ENCODE measurements around the gene ATP9A.

The ATP9A gene

DNA sequence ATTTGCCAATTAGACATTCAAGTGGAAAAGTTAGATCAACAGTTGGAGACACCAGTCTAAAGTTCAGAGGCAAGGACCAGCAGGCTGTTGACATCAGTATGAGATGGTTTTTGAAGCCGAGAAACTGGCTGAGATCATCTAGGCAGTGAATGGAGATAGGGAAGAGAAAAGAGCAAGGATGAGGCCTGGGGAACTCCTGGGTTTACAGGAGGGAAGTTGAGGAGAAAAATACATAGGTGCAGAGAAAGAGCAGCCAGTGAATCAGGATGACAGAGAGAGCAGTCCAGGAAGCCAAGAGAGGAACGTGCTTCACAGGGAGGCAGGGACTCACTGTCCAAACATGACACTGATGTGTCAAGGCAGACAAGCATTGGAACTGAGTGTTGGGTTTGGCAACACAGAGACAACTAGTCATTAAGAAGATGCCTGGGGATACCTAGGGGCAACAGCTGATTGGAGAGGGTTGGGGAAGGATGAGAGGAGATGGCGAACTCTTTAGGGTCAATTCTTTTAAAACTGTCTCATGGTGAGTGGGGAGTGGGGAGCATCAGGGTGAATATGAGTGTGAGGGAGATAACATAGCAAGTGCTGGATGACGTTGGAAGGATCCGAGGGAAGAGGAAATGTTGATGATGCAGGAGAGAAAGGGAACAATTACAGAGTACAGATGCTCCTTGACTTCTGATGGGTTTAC lies 47.3 kb upstream of the ATP9A start:
- Histone ChIP-seq H3K4me1 (ENCODE audit: control insufficient read depth, insufficient read depth, low read length) (no peaks in the 10 kb centered on the region), H3K4me3 (ENCODE audit: low read depth, low read length) (no peak overlapping the region), H3K27ac (ENCODE audit: extremely low read depth, low read depth, low read length) (no peak overlapping the region), H3K9me3 (ENCODE audit: control insufficient read depth, insufficient read depth, low read depth, low read length) (no peaks in the 10 kb centered on the region), H3K36me3 (ENCODE audit: control insufficient read depth in 2 of 2, insufficient read depth in 1 of 2, low read length in 2 of 2) (no peaks in the 10 kb centered on the region)
- TF ChIP-seq ZNF202 (tag by site-specific recombination; IDR thresholded peaks at IDR 0.05; ENCODE audit: borderline replicate concordance), result no peak
- TF ChIP-seq, protein P1, sequence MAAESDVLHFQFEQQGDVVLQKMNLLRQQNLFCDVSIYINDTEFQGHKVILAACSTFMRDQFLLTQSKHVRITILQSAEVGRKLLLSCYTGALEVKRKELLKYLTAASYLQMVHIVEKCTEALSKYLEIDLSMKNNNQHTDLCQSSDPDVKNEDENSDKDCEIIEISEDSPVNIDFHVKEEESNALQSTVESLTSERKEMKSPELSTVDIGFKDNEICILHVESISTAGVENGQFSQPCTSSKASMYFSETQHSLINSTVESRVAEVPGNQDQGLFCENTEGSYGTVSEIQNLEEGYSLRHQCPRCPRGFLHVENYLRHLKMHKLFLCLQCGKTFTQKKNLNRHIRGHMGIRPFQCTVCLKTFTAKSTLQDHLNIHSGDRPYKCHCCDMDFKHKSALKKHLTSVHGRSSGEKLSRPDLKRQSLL (tag by site-specific recombination; IDR thresholded peaks at IDR 0.05), result no peak
- TF ChIP-seq ZBTB17 (tag by site-specific recombination; IDR thresholded peaks at IDR 0.05), result 0 out of 2 replicates have a peak, but pooled peaks have one; percentile 26
- no peak for TF ChIP-seq MZF1 (tag by site-specific recombination; IDR thresholded peaks at IDR 0.05; ENCODE audit: borderline replicate concordance)
- no peak for TF ChIP-seq ZNF544 (tag by site-specific recombination; IDR thresholded peaks at IDR 0.05)
- TF ChIP-seq ZNF174 (tag by site-specific recombination; IDR thresholded peaks at IDR 0.05), result no peak
- no peak for TF ChIP-seq HOXA7 (CRISPR knock-in tag; IDR thresholded peaks at IDR 0.05; ENCODE audit: borderline replicate concordance)
- no peak for TF ChIP-seq ZNF701 (tag by site-specific recombination; IDR thresholded peaks at IDR 0.05)
- no peak for TF ChIP-seq ZNF558 (tag by site-specific recombination; IDR thresholded peaks at IDR 0.05)
- peak; percentile 77 for TF ChIP-seq SCRT2 (tag by site-specific recombination; IDR thresholded peaks at IDR 0.05)
- no peak for TF ChIP-seq ZNF341 (tag by site-specific recombination; IDR thresholded peaks at IDR 0.05; ENCODE audit: low read depth)
- TF ChIP-seq, protein P2, sequence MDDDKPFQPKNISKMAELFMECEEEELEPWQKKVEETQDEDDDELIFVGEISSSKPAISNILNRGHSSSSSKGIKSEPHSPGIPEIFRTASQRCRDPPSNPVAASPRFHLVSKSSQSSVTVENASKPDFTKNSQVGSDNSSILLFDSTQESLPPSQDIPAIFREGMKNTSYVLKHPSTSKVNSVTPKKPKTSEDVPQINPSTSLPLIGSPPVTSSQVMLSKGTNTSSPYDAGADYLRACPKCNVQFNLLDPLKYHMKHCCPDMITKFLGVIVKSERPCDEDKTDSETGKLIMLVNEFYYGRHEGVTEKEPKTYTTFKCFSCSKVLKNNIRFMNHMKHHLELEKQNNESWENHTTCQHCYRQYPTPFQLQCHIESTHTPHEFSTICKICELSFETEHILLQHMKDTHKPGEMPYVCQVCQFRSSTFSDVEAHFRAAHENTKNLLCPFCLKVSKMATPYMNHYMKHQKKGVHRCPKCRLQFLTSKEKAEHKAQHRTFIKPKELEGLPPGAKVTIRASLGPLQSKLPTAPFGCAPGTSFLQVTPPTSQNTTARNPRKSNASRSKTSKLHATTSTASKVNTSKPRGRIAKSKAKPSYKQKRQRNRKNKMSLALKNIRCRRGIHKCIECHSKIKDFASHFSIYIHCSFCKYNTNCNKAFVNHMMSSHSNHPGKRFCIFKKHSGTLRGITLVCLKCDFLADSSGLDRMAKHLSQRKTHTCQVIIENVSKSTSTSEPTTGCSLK (tag by site-specific recombination; IDR thresholded peaks at IDR 0.05), result no peak
- ChIA-PET POLR2A (no interaction called here), CTCF (no interaction called here)

DNA sequence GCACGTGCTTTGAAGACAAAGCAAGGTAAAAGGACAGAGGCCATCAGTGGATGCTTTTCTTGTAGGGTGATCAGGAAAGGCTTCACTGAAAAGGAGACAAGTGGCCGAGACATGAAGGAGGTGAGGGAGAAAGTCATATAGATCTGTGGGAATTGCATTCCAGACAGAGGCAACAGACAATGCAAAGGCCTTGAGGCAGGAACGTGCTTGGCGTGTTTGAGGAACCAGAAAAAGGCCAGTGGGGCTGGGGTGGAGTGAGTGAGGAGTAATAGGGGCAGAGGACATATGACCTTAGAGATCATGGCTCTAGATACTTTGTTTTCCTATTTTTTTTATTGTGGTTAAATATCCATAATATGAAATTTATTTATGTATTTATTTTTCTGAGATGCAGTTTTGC lies 44.7 kb upstream of the ATP9A start:
- Histone ChIP-seq H3K36me3 (ENCODE audit: control insufficient read depth in 2 of 2, insufficient read depth in 1 of 2, low read length in 2 of 2) (no peaks in the 10 kb centered on the region), H3K4me3 (ENCODE audit: low read depth, low read length) (no peak overlapping the region), H3K9me3 (ENCODE audit: control insufficient read depth, insufficient read depth, low read depth, low read length) (no peaks in the 10 kb centered on the region), H3K27ac (ENCODE audit: extremely low read depth, low read depth, low read length) (no peak overlapping the region), H3K4me1 (ENCODE audit: control insufficient read depth, insufficient read depth, low read length) (no peaks in the 10 kb centered on the region)
- TF ChIP-seq TCF7L2 (IDR thresholded peaks at IDR 0.05; ENCODE audit: borderline replicate concordance, low read depth, low read length), result no peak
- TF ChIP-seq ZNF175 (tag by site-specific recombination; IDR thresholded peaks at IDR 0.05), result no peak
- no peak for TF ChIP-seq ZBTB48 (tag by site-specific recombination; IDR thresholded peaks at IDR 0.05)
- TF ChIP-seq, protein P3, sequence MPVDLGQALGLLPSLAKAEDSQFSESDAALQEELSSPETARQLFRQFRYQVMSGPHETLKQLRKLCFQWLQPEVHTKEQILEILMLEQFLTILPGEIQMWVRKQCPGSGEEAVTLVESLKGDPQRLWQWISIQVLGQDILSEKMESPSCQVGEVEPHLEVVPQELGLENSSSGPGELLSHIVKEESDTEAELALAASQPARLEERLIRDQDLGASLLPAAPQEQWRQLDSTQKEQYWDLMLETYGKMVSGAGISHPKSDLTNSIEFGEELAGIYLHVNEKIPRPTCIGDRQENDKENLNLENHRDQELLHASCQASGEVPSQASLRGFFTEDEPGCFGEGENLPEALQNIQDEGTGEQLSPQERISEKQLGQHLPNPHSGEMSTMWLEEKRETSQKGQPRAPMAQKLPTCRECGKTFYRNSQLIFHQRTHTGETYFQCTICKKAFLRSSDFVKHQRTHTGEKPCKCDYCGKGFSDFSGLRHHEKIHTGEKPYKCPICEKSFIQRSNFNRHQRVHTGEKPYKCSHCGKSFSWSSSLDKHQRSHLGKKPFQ (tag by site-specific recombination; IDR thresholded peaks at IDR 0.05), result no peak
- TF ChIP-seq ZNF837 (tag by site-specific recombination; IDR thresholded peaks at IDR 0.05), result no peak
- no peak for TF ChIP-seq GLIS1 (tag by site-specific recombination; IDR thresholded peaks at IDR 0.05)
- no peak for TF ChIP-seq ZSCAN23 (tag by site-specific recombination; IDR thresholded peaks at IDR 0.05)
- no peak for TF ChIP-seq ZSCAN30 (tag by site-specific recombination; IDR thresholded peaks at IDR 0.05)
- TF ChIP-seq ZNF155 (tag by site-specific recombination; IDR thresholded peaks at IDR 0.05), result no peak
- no peak for TF ChIP-seq YY2 (tag by site-specific recombination; IDR thresholded peaks at IDR 0.05)
- TF ChIP-seq ZBTB8A (tag by site-specific recombination; IDR thresholded peaks at IDR 0.05), result no peak
- TF ChIP-seq, protein P4, sequence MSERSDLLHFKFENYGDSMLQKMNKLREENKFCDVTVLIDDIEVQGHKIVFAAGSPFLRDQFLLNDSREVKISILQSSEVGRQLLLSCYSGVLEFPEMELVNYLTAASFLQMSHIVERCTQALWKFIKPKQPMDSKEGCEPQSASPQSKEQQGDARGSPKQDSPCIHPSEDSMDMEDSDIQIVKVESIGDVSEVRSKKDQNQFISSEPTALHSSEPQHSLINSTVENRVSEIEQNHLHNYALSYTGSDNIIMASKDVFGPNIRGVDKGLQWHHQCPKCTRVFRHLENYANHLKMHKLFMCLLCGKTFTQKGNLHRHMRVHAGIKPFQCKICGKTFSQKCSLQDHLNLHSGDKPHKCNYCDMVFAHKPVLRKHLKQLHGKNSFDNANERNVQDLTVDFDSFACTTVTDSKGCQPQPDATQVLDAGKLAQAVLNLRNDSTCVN (tag by site-specific recombination; optimal IDR thresholded peaks at IDR 0.05), result no peak
- TF ChIP-seq MYNN (tag by site-specific recombination; IDR thresholded peaks at IDR 0.05; ENCODE audit: borderline replicate concordance), result no peak
- ChIA-PET POLR2A (no interaction called here), CTCF (interaction anchor here (0.7 kb wide), 2 partner anchors 40 to 151 kb away, joined by 3 to 4 read pairs; no protein-coding TSS in a partner anchor)

Data from HEK293 (cell line).